Neural cell (in vitro differentiated cells): ENCODE measurements around the gene APH1B. TPM values are rescaled to one million over a fixed set of nuclear protein-coding genes. Genes with fewer than 3 reads are reported as not detected.

Experiments
- H2AFZ ChIP-seq: fragments of 200-600, 300-800 bp; sonication (generic), shearing (Covaris generic); 2 replicates; pipeline ENCODE4 v1.6.0; 2014; ENCODE audit warnings: low read depth, mild to moderate bottlenecking, antibody characterized with exemption, low read length, moderate library complexity
- H3F3A ChIP-seq: fragments of 200-600 bp; shearing (Covaris generic); 2 replicates; pipeline ENCODE4 v1.6.1; 2016; ENCODE audit warnings: mild to moderate bottlenecking, moderate library complexity, mixed read lengths, antibody characterized with exemption, low read length; ENCODE audit not compliant: insufficient read depth, poor library complexity, severe bottlenecking
- H3K27ac ChIP-seq: fragments of 200-600, 300-800 bp; sonication (generic), shearing (Covaris generic); 2 replicates; pipeline ENCODE4 v1.5.1; 2014; ENCODE audit warnings: mild to moderate bottlenecking, low read length, moderate library complexity
- H3K27me3 ChIP-seq: fragments of 300-800, 200-600 bp; sonication (generic), shearing (Covaris generic); 2 replicates; pipeline ENCODE4 v1.6.0; 2014; ENCODE audit warnings: mild to moderate bottlenecking, low read depth, low read length, moderate library complexity; ENCODE audit not compliant: insufficient read depth
- H3K36me3 ChIP-seq: fragments of 300-800, 200-600 bp; sonication (generic), shearing (Covaris generic); 2 replicates; pipeline ENCODE4 v1.5.1; 2014; ENCODE audit warnings: mild to moderate bottlenecking, antibody characterized with exemption, low read length, moderate library complexity; ENCODE audit not compliant: insufficient read depth
- H3K4me2 ChIP-seq: fragments of 300-800, 200-600 bp; sonication (generic), shearing (Covaris generic); 2 replicates; pipeline ENCODE4 v1.6.0; 2014; ENCODE audit warnings: mild to moderate bottlenecking, low read length
- H3K4me3 ChIP-seq: fragments of 300-800, 200-600 bp; sonication (generic), shearing (Covaris generic); 2 replicates; pipeline ENCODE4 v1.5.1; 2014; ENCODE audit warnings: mild to moderate bottlenecking, low read length, moderate library complexity
- H3K79me2 ChIP-seq: fragments of 200-600 bp; shearing (Covaris generic); replicated peaks from 2 replicates; pipeline ENCODE4 v1.6.0; 2014; ENCODE audit warnings: mild to moderate bottlenecking, low read length, moderate library complexity; ENCODE audit not compliant: insufficient read depth
- H3K9ac ChIP-seq: fragments of 300-800, 200-600 bp; sonication (generic), shearing (Covaris generic); 2 replicates; pipeline ENCODE4 v1.6.1; 2016; ENCODE audit warnings: mild to moderate bottlenecking, low read length, mixed read lengths
- H3K9me2 ChIP-seq: fragments of 200-600 bp; shearing (Covaris generic); 2 replicates; pipeline ENCODE4 v1.6.1; 2016; ENCODE audit warnings: mild to moderate bottlenecking, low read length, mixed read lengths; ENCODE audit not compliant: insufficient read depth
- H3K9me3 ChIP-seq: fragments of 200-600, 300-800 bp; sonication (generic), shearing (Covaris generic); 2 replicates; pipeline ENCODE4 v1.6.1; 2016; ENCODE audit warnings: mild to moderate bottlenecking, mixed run types, low read length, moderate library complexity, mixed read lengths
- H4K20me1 ChIP-seq: fragments of 200-600 bp; shearing (Covaris generic); 2 replicates; pipeline ENCODE4 v1.6.1; 2016; ENCODE audit warnings: mild to moderate bottlenecking, mixed run types; ENCODE audit not compliant: insufficient read depth
- CTCF ChIP-seq: fragments of 450-650 bp; IDR thresholded peaks from 2 replicates; pipeline ENCODE4 v1.5.1; 2014; ENCODE audit warnings: antibody characterized with exemption, mild to moderate bottlenecking, moderate library complexity; ENCODE audit not compliant: poor library complexity, severe bottlenecking
- EP300 ChIP-seq: fragments of 450-650 bp; conservative IDR thresholded peaks from 2 replicates; pipeline ENCODE4 v1.6.1; 2014; ENCODE audit warnings: antibody characterized with exemption, mild to moderate bottlenecking, moderate library complexity; ENCODE audit not compliant: poor library complexity, severe bottlenecking
- EZH2 ChIP-seq: fragments of 200-600, 300-800 bp; shearing (Covaris generic), sonication (generic); IDR thresholded peaks from 2 replicates; pipeline ENCODE4 v1.6.1; 2014; ENCODE audit warnings: antibody characterized with exemption, low read length, borderline replicate concordance, mild to moderate bottlenecking; ENCODE audit not compliant: insufficient read depth, poor library complexity, severe bottlenecking
- MXI1 ChIP-seq: fragments of 450-650 bp; conservative IDR thresholded peaks from 2 replicates; pipeline ENCODE4 v1.6.1; 2014; ENCODE audit warnings: antibody characterized with exemption, mild to moderate bottlenecking; ENCODE audit not compliant: poor library complexity, severe bottlenecking
- POLR2AphosphoS5 ChIP-seq: IDR thresholded peaks from 2 replicates; pipeline ENCODE4 v1.6.1; 2012
- RAD21 ChIP-seq: fragments of 450-650 bp; conservative IDR thresholded peaks from 2 replicates; pipeline ENCODE4 v1.6.1; 2014; ENCODE audit warnings: antibody characterized with exemption, mild to moderate bottlenecking, moderate library complexity
- SMC3 ChIP-seq: fragments of 450-650 bp; conservative IDR thresholded peaks from 2 replicates; pipeline ENCODE4 v1.6.1; 2014; ENCODE audit warnings: antibody characterized with exemption, mild to moderate bottlenecking, moderate library complexity; ENCODE audit not compliant: poor library complexity
- TAF1 ChIP-seq: IDR thresholded peaks from 2 replicates; pipeline ENCODE4 v1.6.1; 2012; ENCODE audit warnings: low read depth
- polyA plus RNA-seq: library from polyadenylated mRNA; depleted of rRNA; stranded (reverse); fragments of >200 nt; gene quantifications from 2 replicates; pipeline ENCODE4 v1.2.3, GENCODE V29; 2014
- TF ChIP-seq, protein P1 (sequence below): IDR thresholded peaks from 2 replicates; pipeline ENCODE4 v1.6.1; 2012; ENCODE audit warnings: borderline replicate concordance

APH1B gene
- polyA plus RNA-seq, 1 donor from 2014 or later, result 14.6 TPM

- H3K9ac ChIP-seq, result no peak overlapping the region
- no peak overlapping the region for H3K27ac ChIP-seq
- H3K4me3 ChIP-seq, result no peak overlapping the region
- TF ChIP-seq EZH2 (no peak), MXI1 (no peak), RAD21 (no peak), EP300 (no peak), CTCF (no peak), TAF1 (no peak), SMC3 (no peak), POLR2AphosphoS5 (no peak)
- TF ChIP-seq, protein P1, sequence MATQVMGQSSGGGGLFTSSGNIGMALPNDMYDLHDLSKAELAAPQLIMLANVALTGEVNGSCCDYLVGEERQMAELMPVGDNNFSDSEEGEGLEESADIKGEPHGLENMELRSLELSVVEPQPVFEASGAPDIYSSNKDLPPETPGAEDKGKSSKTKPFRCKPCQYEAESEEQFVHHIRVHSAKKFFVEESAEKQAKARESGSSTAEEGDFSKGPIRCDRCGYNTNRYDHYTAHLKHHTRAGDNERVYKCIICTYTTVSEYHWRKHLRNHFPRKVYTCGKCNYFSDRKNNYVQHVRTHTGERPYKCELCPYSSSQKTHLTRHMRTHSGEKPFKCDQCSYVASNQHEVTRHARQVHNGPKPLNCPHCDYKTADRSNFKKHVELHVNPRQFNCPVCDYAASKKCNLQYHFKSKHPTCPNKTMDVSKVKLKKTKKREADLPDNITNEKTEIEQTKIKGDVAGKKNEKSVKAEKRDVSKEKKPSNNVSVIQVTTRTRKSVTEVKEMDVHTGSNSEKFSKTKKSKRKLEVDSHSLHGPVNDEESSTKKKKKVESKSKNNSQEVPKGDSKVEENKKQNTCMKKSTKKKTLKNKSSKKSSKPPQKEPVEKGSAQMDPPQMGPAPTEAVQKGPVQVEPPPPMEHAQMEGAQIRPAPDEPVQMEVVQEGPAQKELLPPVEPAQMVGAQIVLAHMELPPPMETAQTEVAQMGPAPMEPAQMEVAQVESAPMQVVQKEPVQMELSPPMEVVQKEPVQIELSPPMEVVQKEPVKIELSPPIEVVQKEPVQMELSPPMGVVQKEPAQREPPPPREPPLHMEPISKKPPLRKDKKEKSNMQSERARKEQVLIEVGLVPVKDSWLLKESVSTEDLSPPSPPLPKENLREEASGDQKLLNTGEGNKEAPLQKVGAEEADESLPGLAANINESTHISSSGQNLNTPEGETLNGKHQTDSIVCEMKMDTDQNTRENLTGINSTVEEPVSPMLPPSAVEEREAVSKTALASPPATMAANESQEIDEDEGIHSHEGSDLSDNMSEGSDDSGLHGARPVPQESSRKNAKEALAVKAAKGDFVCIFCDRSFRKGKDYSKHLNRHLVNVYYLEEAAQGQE, result no peak
- no peaks in the 10 kb centered on the region for H4K20me1 ChIP-seq
- H3K79me2 ChIP-seq, result peaks cover 58% of the 10 kb centered on the region
- no peak overlapping the region for H2AFZ ChIP-seq
- H3K36me3 ChIP-seq, result no peaks in the 10 kb centered on the region
- no peaks in the 10 kb centered on the region for H3K9me2 ChIP-seq
- no peaks in the 10 kb centered on the region for H3K27me3 ChIP-seq
- H3K4me2 ChIP-seq, result no peak overlapping the region
- no peaks in the 10 kb centered on the region for H3F3A ChIP-seq
- H3K9me3 ChIP-seq, result no peaks in the 10 kb centered on the region
These were observed 38.6 kb upstream of the APH1B start for GRCh38 chr15:63238796-63239195.

DNA sequence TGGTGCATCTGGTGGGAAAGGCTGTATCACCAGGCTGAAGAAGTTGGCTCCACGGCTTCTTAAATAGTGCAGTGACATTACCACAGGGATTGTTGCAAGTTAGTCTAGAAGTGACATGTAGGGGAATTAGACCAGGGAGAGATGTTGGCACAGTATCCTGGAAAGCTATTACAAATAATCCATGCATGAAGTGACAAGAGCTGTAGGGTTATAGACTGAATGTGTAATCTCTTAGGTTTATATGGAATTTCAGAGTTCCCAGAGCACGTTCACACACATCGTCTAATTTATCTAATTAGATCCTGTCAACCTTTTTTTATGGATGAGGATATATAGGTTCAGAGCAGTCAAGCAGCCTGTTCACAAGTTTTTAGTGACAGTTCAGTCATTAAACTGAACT is 37.3 kb upstream of the APH1B start:
- H3K79me2 ChIP-seq, result peaks cover 53% of the 10 kb centered on the region
- no peaks in the 10 kb centered on the region for H3K9me3 ChIP-seq
- no peak overlapping the region for H3K9ac ChIP-seq
- no peaks in the 10 kb centered on the region for H3K36me3 ChIP-seq
- no peak overlapping the region for H2AFZ ChIP-seq
- TF ChIP-seq SMC3, result no peak
- no peak for TF ChIP-seq EZH2
- no peak for TF ChIP-seq POLR2AphosphoS5
- TF ChIP-seq RAD21, result no peak
- no peak for TF ChIP-seq MXI1
- TF ChIP-seq, protein P1, result no peak
- TF ChIP-seq EP300, result no peak
- no peak for TF ChIP-seq TAF1
- no peak for TF ChIP-seq CTCF
- H3F3A ChIP-seq, result no peaks in the 10 kb centered on the region
- H3K27ac ChIP-seq, result no peak overlapping the region
- H3K27me3 ChIP-seq, result no peaks in the 10 kb centered on the region
- H3K9me2 ChIP-seq, result no peaks in the 10 kb centered on the region
- no peak overlapping the region for H3K4me3 ChIP-seq
- H3K4me2 ChIP-seq, result no peak overlapping the region
- H4K20me1 ChIP-seq, result no peaks in the 10 kb centered on the region
